HL-60 (cell line): ENCODE measurements around the gene WDR70.
A peak's percentile ranks its signal among the peaks of the same experiment; 100 is the strongest.

Experiments used
- DNase-seq, 2 experiments: peaks; one replicate each; pipeline ENCODE4 v3.0.0-alpha.2; 2010 to 2020; ENCODE audit warnings: low read depth in 1 of 2, low spot score in 1 of 2
- H3K27ac ChIP-seq: fragments of 250-450 bp; sonication (Bioruptor Pico); replicated peaks from 2 replicates; pipeline ENCODE4 v1.5.1; 2020; ENCODE audit warnings: mild to moderate bottlenecking, moderate library complexity
- H3K27me3 ChIP-seq: fragments of 250-450 bp; sonication (Bioruptor Pico); 2 replicates; pipeline ENCODE4 v1.5.1; 2021; ENCODE audit warnings: mild to moderate bottlenecking, moderate library complexity; ENCODE audit not compliant: insufficient read depth, poor library complexity, severe bottlenecking
- H3K4me3 ChIP-seq: replicated peaks from 2 replicates; pipeline ENCODE4 v1.5.1; 2011; ENCODE audit warnings: mild to moderate bottlenecking, control low read depth, low read length; ENCODE audit not compliant: insufficient read depth
- CTCF ChIP-seq: IDR thresholded peaks from one replicate; pipeline ENCODE4 v1.5.1; 2011; ENCODE audit warnings: low read length, control low read depth, inconsistent platforms; ENCODE audit not compliant: insufficient read depth
- GABPA ChIP-seq: IDR thresholded peaks from 2 replicates; pipeline ENCODE4 v1.6.1; 2012; ENCODE audit warnings: low read depth
- POLR2AphosphoS5 ChIP-seq: IDR thresholded peaks from 2 replicates; pipeline ENCODE4 v1.6.1; 2012; ENCODE audit warnings: low read depth
- REST ChIP-seq: IDR thresholded peaks from 2 replicates; pipeline ENCODE4 v1.6.1; 2012; ENCODE audit warnings: low read depth; ENCODE audit not compliant: insufficient replicate concordance
- SPI1 ChIP-seq: IDR thresholded peaks from 2 replicates; pipeline ENCODE4 v1.6.1; 2012; ENCODE audit warnings: low read depth, mild to moderate bottlenecking, borderline replicate concordance

WDR70 gene

GRCh38 chr5:37663538-37663937 lies 284.4 kb downstream of the WDR70 start:
- no peak overlapping the region for H3K4me3 ChIP-seq

GRCh38 chr5:37664551-37664950 lies 285.4 kb downstream of the WDR70 start:
- TF ChIP-seq CTCF: no peak
- no peak for TF ChIP-seq SPI1
- no peak for TF ChIP-seq REST
- TF ChIP-seq GABPA: no peak
- TF ChIP-seq POLR2AphosphoS5: no peak
- no peak overlapping the region for H3K27ac ChIP-seq
- H3K4me3 ChIP-seq: no peak overlapping the region
- H3K27me3 ChIP-seq: no peaks in the 10 kb centered on the region
- no peak for DNase-seq

More at GRCh38 chr5:37663538-37663937, 284.4 kb downstream of the WDR70 start:
- Histone ChIP-seq H3K27me3 (no peaks in the 10 kb centered on the region), H3K27ac (peak overlapping the region; percentile 0; the same call in 1 of the 2 replicates)
- no peak for DNase-seq
- TF ChIP-seq GABPA (no peak), CTCF (no peak), REST (no peak), SPI1 (no peak), POLR2AphosphoS5 (no peak)

- no peaks in the 10 kb centered on the region for H3K27me3 ChIP-seq
- H3K27ac ChIP-seq: no peak overlapping the region
- no peak overlapping the region for H3K4me3 ChIP-seq
- TF ChIP-seq SPI1 (no peak), REST (no peak), CTCF (no peak), POLR2AphosphoS5 (no peak), GABPA (no peak)
- DNase-seq: no peak
Measured at GRCh38 chr5:37665272-37665671, 286.2 kb downstream of the WDR70 start.
